ENCODE data around the gene EIF2B2.
A peak's percentile ranks its signal among the peaks of the same experiment; 100 is the strongest.

EIF2B2 gene

DNA sequence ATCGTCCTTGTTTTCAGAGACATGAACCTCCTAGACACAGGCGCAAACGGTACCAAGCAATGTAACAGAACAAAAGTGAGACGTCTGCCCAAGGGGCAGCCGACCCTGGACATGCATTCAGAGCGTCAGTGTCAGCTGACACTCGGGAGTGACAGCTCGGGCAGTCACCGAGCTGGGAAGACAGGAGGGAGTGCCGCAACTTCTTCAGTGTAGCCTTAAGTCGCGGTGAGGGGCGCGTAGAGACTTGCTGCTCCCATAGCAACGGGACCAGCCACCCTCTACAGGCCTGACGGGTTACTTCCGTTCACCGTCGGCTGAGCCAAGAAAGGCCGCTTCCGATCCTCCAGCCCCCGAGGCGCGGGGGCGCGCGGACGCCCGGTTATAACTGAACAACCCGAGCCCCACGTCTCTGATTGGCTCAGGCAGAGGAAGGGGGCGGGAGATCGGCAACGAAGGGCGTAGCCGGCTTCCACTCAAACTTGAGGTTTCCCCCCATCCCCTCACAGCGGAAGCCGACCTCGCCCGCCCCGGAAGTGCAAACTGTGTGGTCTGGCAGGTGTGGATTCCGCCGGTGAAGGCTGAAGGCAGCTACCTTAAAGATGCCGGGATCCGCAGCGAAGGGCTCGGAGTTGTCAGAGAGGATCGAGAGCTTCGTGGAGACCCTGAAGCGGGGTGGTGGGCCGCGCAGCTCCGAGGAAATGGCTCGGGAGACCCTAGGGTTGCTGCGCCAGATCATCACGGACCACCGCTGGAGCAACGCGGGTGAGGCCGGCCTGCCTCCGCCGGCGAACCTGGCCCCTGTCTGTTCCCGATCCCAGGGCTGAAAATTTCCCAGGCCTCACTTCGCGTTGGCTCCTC is at the start of gene EIF2B2:
TSS of gene EIF2B2 (plus strand) at position 530 of the 858 bp plus-strand sequence. CDS start at position 600, 70 bp downstream.
- peak; percentile 78 for DNase-seq (ENCODE audit: low read depth)

DNA sequence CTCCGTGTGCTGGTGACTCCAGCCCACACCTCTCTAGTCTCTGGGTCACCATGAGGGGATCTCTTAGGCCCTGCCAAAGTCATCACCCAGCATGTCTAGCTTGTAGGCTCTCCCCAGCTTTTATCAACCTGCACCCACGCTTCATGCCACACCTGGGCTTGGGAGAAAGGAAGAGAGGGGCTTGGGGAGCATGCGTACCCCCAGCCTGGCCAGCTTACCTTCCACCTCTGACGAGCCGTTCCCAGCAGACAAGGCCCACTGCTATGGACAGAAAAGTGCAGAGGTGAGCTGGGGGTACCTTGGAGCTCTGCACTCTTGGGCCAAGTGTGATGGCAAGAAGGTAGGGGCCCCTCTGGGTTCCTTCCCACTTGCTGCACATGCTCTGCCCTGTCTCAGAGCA is 49.0 kb upstream of the EIF2B2 start:
- no peak for DNase-seq (ENCODE audit: low read depth)

DNA sequence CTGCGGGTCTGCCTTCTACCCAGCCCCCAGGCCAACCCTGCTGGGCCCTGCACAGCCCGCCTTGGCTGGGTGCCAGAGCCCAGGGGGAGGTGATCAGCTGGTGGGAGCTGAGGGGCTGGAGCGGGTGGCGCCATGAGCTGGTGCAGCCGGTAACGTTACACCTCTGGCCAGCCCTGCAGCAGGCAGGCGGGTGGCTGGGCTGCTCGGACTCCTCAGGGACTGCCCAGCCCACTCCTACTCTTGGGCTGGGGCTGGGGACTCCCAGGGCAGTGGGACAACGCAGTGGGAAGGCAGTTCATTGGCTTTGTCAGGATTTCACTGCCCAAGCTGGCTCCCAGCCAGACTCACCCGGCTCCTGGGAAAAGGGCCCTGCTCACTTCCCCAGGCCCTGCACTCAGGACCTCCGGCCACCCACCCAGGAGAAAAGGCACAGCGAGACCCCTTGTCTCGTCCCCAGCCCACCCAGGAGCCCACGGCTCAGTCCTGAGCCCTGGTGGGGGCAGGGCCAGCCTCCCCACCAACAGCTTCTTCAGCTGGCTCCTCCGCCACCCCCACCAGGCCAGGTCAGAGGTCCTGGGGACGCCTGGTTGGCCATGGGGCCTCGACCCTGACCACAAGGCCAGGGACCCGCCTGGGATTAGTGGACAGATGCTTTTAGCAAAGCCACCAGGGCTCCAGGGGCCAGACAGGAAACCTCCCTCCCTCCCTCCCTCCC is 48.3 kb upstream of the EIF2B2 start:
- DNase-seq (ENCODE audit: low read depth): no peak

DNA sequence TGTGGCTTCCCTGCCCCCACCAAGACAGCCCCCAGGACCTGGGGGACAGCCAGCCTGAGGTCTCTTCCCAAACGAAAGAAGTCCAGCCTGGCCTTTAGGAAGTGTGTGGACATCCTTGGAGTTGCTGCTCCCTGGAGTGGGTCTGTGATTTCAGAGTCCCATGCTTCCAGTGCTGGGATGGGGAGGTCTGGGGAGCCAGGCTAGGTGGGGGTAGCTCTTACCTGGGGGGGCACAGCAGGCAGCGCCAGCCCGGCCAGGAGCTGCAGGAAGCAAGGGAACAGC is 47.8 kb upstream of the EIF2B2 start:
- no peak for DNase-seq (ENCODE audit: low read depth)

DNA sequence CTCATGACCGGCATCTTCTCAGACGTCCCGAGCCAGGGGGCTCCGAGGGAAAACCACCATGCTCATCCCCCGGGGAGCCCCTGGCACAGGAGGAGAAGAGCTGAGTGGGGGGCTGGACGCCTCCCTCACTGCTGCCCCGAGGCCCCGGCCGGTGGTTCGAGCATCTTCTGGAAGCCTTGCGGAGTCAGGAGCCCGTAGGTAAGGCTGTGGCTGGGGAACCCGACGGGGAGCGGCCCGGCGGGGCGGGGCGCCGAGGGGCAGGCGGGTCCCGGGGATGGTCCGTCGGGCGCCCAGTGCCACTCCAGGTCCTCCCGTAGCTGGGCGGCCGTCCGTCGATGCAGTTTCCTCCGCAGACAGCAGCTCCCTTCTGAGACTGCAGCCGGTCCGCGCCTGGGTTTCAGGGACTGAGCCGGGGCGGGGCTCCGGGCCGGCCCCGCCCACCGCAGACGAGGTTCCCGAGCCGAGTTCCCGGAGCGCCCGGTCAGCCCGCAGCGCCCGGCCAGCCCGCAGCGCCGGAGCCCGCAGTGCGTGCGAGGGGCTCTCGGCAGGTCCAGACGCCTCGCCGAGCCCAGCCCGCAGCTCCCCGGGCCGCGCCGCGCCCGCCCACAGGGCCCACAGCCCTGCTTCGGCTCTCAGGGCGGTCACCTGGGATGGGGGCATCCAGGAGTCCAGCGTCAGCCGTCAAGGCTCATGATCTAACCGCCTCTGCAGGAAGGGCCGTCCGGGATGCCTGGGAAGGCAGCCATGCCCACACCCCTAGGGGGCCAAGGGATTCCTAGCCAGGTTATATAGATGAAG is 47.3 kb upstream of the EIF2B2 start, which contains the start of gene PGF:
TSS of gene PGF (minus strand) at position 369 of the 798 bp plus-strand sequence. CDS start at position 14, 355 bp downstream.
- no peak for DNase-seq (ENCODE audit: low read depth)

DNA sequence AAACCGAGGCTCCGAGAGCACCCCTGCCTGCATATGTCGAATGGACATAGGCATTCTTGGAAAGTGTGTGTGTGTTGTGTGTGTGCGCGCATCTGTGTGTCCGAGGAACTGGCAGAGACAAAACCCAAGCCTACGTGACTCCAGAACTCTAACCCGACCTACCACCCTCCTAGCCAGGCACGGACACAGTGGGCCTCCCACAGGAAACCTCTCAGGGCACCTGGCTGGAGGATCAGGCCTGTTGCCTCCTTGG is 46.8 kb upstream of the EIF2B2 start:
- DNase-seq (ENCODE audit: low read depth): no peak

DNA sequence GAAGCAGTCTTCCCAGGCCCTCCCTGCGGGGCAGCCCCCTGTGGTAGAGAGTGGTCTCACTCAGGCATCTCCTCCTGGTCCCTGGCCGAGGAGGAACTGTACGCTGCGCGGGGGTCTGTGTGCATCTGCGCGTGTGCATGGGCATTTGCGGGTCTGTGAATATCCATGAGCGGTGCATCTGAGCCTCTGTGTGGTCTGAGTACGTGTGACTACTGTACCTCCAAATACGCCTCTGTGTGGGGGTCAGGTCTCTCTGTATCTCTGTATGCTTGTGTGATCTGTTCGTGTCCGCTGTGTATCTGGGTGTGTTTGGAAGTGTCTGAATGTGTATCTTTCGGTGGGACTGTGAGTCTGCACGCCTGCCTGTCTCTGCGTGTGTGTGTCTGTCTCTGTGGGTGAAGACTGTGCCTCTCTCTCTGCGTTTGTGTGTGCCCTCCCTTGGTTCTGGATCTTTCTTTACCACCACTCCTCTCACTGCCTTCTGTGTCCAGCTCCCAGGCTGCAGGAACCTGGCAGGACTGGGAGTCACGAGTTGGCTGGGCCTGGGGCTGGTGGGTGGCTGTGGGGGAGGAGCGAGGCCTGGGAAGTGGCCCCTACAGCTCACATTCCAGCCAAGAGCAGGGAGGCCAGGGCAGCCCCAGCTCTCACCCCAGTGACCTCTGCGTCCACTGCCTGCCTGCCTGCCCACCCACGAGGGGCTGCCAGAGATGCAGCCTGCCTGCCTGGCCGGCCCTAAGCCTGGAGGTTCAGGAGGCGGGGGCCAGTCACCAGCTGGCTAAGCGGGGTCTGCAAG is 46.2 kb upstream of the EIF2B2 start:
- no peak for DNase-seq (ENCODE audit: low read depth)

DNA sequence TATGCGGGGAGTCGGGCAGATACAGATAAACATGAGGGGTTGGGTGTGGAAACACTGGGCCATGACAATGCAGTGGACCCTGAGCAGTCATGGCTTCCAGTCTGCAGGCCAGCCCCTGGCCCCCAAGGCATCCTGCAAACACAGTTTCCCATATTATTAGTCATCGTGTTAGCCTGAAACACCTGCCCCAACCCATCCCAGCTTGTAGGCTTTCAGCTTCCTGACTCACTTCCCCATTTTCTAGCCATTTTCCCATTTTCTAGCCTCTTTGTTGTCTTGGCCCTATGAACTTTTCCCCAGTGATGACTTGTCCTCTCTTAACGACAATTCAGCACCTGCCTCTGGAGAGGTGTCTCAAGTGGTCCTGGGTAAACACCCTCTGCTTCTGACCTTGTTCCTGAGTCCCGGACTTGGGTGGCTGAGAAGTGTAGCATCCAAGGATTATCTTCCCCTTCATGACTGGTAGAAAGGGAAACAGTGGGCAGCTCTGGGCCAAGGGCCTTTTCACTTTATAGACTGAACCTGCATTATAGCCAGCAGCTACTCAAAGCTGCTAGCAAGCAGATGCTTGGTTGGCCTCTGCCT is 43.0 kb upstream of the EIF2B2 start:
- no peak for DNase-seq (ENCODE audit: low read depth)

DNA sequence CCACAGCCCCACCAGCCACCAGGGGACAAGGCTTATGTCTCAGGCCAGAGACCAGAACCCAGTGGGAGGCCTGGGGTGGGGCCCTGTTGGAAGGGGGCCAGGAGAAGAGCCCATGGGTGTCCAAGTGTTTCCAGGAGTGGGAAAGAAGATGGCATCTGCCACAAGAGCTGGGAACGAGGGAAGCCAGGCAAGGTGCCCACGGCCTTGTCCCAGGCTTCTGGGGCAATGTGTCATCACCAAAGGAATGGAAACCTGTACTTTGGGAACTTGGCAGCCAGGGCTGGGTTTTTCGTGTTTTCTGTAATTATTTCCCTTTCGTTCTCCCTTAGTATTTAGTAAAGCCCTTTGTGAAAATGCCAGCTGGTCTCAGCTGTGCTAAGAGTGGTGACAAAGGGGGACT is 42.0 kb upstream of the EIF2B2 start:
- DNase-seq (ENCODE audit: low read depth): no peak

DNA sequence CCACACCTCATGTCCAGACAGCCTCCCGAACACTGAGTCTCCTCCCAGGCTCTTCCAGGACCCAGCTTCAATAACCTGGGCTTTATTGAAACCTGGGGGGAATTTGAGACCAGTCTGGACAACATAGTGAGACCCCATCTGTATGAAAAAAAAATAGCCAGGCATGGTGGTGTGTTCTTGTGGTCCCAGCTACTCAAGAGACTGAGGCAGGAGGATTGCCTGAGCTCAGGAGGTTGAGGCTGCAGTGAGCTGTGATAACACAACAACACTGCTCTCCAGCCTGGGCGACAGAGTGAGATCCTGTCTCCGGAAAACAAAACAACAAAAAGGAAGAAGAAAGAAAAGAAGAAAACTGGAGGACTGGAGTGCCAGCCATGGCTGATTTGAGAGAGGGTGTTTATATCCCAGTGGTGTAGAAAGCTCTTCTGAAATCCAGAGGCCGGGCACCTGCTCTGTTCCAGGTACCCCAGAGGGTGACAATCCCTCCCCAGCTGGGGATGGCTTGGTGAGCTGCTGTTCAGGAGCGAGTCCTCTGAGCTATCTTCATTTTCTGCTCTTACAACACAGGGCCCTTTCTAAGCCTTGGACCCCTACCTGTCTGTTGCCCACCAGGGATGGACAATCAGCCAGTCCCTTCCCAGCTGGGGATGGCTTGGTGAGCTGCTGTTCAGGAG is 41.3 kb upstream of the EIF2B2 start:
- DNase-seq (ENCODE audit: low read depth): no peak

DNA sequence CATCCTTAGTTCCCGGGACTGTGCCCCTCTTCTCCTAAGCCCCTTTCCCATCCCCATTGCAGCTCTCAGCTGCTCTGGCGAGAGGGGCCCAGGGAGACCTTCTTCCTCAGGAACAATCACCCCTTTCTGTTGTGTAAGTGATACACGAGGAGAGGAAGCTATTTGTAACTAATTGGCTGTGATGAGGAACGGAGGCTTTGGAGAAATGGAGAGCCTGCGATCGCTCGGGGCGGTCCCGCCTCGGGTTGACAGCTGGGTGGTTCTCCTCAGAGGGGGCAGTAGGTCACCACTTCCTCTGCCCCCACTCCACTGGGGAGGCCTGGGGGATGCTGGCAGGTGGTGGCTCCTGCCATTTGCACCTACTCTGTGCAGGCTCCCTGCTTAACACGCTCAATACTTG is 40.7 kb upstream of the EIF2B2 start:
- DNase-seq (ENCODE audit: low read depth): no peak

DNA sequence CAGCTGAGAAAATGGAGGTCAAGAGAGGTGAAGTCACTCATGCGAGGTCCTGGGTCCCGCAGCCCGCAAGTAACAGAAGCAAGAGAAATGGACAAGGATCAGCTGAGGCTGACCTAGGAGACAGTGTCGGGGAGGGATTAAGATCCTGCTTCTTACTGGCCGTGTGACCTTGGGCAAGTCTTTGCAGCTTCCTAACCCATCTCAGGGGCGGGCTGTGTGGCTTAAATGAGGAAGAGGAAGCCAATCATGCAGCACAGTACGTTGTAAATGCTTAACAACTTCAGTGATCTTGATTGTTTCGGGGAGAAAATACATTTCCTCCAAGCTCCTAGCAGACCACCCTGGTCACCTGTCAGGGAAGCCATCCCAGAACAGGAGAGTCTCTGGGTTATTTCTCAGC is 40.2 kb upstream of the EIF2B2 start:
- DNase-seq (ENCODE audit: low read depth): no peak

DNA sequence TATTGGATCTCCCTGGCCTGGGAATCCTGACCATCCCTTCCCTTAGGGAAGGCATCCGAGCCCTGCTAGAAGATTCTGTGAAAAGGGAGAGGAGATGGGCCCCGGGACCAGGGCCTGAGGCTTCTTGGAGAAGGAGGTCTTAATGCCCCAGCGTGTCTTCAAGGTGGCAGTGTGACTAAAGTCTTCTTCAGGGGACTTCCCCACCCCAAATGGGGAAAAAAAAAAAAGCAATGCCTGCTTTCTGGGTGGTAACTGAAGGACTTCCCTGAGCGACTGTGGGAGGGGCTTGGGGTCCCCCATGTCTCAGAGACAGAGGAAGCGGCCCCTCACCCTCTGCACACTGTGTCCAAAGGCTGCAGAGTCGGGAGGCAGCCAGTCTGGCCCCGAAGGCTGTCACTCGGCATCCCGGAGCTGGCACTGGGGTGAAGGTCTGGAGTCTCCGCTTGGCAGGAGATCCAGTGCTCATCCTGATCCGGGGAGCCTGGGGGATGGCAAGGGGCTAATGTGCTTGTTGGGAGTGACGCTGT is 39.5 kb upstream of the EIF2B2 start:
- DNase-seq (ENCODE audit: low read depth): no peak

DNA sequence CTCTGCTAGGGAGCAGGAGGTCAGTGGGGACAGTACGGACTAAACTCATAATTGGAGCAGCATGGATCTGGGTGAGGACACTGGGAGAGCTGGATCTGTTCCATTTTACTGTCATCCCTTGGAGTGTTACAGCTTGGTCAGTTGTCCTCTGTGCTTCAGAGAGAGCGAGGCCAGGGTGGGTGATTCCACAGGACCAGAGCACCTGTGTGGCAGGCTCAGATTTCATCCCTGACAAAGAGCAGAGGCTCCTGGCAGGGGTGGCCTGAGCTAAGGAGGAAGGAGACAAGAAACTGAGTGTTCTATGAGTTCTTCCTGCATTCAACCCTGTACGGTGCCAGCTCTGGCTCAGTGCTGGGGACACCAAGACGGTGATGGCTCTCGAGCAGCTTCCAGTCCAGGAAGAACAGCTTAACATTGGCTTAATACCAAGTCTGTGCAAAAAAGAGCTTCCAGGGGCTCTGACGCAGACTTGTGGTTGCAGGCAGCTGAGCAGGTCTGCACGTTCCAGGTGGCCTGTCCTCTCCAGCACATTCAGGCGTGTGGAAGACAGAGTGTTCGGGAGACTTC is 38.9 kb upstream of the EIF2B2 start:
- no peak for DNase-seq (ENCODE audit: low read depth)

DNA sequence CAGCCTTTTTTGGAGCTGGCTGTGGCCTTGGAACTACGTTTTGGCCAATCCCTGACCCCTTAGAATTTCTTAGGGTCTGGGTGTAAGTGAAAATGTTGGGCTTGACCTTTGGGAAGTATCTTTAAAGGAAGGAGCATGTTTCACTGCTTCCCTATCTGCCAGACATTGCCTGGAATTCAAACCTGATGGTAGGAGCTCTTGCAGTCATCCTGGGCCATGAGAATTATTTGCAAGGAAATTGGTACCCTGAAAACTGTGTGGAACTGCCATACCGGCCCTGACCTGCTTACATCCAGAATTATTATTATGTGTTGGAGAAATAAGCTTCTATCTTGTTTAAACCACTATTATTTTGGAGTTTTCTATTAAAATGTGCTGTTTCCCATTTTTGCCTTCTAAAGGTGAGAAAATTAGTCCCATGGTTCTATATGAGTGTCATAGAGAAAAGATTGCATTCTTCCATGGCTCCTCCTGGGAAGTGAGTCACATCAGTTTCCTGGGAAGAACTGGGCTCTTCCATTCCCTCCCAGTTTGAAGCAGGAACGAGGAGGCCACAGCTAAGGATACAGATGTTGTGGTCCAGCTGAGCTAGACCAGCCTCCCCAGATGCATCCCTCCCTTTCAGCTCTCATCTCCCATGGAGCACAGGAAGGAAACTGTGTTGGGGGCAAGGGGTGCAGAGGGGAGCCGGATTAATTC is 37.8 kb upstream of the EIF2B2 start:
- no peak for DNase-seq (ENCODE audit: low read depth)

DNA sequence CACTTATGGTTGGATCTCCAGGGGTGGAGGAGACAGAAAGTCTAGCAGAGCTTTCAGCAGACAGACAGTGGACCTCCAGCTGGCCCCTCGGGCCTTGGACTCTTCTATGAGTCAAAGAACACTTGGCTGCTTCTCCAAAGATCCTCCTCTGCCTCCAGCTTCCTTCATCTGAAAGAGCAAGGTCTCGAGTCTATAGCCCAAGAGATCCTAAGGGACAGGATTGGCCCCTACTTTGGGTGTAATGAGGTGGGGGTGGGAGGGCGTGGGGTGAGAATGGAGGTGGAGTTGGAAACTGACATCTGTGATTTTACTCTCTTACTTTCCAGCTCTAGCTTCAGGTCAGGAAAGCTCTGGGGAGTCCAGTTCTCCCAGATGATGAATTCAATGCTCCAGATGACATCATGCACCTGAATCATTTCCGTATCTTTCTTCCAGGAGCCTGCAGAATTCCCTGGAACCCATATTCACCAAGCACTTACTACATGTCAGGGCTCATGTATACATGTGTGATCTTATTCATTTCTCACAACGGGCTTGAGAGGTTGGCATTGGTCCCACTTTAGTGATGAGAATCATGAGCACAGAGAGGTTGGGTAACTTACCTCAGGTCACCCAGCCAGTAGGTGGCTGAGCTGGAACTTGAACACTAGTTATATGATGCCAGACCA is 37.1 kb upstream of the EIF2B2 start:
- no peak for DNase-seq (ENCODE audit: low read depth)

DNA sequence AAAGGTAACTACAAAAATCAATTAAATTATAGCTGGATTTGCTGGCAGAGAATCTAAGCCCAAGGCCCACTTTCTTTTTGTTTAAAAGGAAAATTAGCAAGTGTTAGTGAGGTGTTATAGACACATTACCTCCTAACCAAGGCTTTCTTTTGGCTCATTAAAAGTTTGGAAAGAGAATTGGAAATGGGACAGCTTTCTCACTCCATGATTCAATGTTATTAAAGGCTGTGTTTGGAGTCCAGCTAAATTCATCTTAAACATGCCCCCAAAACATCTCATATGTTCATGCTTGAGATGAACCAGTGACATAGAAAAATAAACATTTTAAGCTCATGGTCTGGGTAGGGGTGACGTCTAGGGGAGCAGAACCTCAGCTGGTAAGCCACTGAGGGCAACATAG is 33.9 kb upstream of the EIF2B2 start:
- DNase-seq (ENCODE audit: low read depth): no peak

DNA sequence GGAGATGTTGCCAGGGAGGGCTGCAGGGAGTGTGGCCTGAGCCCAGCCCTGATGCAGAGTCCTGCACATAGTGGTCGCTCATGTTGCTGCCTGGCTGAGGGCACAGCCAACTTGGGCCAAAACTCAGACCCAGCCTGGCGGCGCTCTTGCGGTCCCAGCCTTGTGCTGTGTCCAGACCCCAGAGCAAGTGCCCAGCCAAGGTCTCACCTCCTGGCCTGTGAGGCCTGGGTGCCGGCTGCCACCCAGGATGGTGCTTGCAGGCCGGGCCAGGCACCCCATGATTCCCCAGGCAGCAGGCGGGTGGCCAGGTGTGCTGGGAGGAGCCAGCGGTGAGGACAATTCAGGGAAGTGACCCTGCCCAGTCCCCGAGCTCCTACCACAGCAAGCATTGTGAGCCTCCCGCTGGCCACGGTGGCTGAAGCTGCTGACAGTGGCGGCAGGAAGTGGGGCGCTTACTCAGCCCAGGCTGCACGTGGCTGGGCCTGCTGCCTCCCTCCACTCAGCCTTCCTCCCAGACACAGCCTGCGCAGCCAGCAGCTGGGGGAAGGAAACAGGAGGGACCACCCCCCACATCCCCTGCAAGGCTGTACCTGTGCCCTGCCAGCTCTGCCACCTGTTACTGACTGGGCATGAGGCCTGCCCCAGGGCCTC is 29.6 kb upstream of the EIF2B2 start:
- DNase-seq (ENCODE audit: low read depth): no peak

DNA sequence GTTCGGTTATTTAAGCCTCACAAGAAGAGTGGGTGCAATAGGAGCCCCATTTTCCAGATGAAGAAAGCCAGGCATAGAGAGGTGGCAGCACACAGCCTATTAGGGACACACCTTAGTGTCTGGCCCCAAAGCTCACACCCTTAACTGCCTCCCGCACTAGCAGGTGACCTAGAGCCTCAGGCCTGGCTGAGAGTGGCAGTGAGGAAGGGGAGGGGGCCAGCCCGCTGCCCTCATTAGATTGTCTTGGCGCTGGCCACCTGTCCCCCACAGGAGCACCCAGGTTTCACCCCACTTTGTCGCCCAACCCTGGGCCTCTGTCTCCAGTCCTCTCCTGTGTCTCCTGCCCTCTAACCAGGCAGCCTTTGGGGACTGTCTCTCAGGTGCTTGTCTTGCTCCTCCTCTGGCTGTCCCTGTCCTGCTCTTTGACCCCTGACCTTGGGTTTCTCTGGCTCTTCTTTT is 28.8 kb upstream of the EIF2B2 start:
- no peak for DNase-seq (ENCODE audit: low read depth)

Measured in GM04503 (cell line).